Activated T-helper 2 cell treated with anti-CD3 and anti-CD28 coated beads, Interferon-gamma antibody, Interleukin-2, Interleukin-4, amounts not matched to agents 10 μg/mL and 5 μg/mL and 100 μg/mL, durations not matched to agents 14 hours and 24 hours and 36 hours (primary cell): Measurements from ENCODE around the gene DGKB. TPM values are rescaled to one million over a fixed set of nuclear protein-coding genes. Genes with fewer than 3 reads are reported as not detected.

Source experiments
- DNase-seq: peaks from one replicate; pipeline ENCODE4 v3.0.0; 2021; ENCODE audit warnings: low spot score
- H3K27ac Mint-ChIP-seq: one replicate; pipeline ENCODE4 v1.8.0; 2021; ENCODE audit warnings: mixed read lengths
- H3K27me3 Mint-ChIP-seq: one replicate; pipeline ENCODE4 v1.8.0; 2021; ENCODE audit warnings: low read depth, mixed read lengths
- H3K36me3 Mint-ChIP-seq: one replicate; pipeline ENCODE4 v1.8.0; 2021; ENCODE audit warnings: low read depth, mixed read lengths
- H3K4me1 Mint-ChIP-seq: one replicate; pipeline ENCODE4 v1.8.0; 2021; ENCODE audit warnings: low read depth, mixed read lengths
- H3K4me3 Mint-ChIP-seq: one replicate; pipeline ENCODE4 v1.8.0; 2021; ENCODE audit warnings: low read depth, mild to moderate bottlenecking, moderate library complexity, mixed read lengths
- H3K9me3 Mint-ChIP-seq: one replicate; pipeline ENCODE4 v1.8.0; 2021; ENCODE audit warnings: mixed read lengths
- intact Hi-C: fragments of 100-400 bp; cut with micrococcal nuclease; formaldehyde crosslinking; loops from one replicate; pipeline ENCODE4 v1.15.1; 2023
- total RNA-seq: library from RNA; stranded (reverse); gene quantifications from 2 replicates; pipeline ENCODE4 v1.2.3, GENCODE V29; 2022

The DGKB gene
- total RNA-seq, 1 donor from 2014 or later: not detected

GRCh38 chr7:14144538-14144937, 758.0 kb downstream of the DGKB start:
- Mint-ChIP-seq H3K9me3 (peaks cover 17% of the 10 kb centered on the region), H3K4me1 (no peaks in the 10 kb centered on the region), H3K27me3 (no peaks in the 10 kb centered on the region), H3K36me3 (no peaks in the 10 kb centered on the region), H3K4me3 (no peak overlapping the region), H3K27ac (no peak overlapping the region)
- DNase-seq: no peak
- intact Hi-C loops: no loop called here

GRCh38 chr7:14144109-14144508, 758.4 kb downstream of the DGKB start:
- no peaks in the 10 kb centered on the region for H3K36me3 Mint-ChIP-seq
- H3K4me1 Mint-ChIP-seq: no peaks in the 10 kb centered on the region
- H3K4me3 Mint-ChIP-seq: no peak overlapping the region
- DNase-seq: no peak
- H3K27ac Mint-ChIP-seq: no peak overlapping the region
- intact Hi-C loops: no loop called here
- no peaks in the 10 kb centered on the region for H3K27me3 Mint-ChIP-seq
- H3K9me3 Mint-ChIP-seq: peaks cover 18% of the 10 kb centered on the region

GRCh38 chr7:14137676-14138075, 764.9 kb downstream of the DGKB start:
- Mint-ChIP-seq H3K27me3 (no peaks in the 10 kb centered on the region), H3K4me1 (no peaks in the 10 kb centered on the region), H3K27ac (no peak overlapping the region), H3K4me3 (no peak overlapping the region), H3K36me3 (no peaks in the 10 kb centered on the region), H3K9me3 (peaks cover 13% of the 10 kb centered on the region)
- intact Hi-C loops: no loop called here
- no peak for DNase-seq

GRCh38 chr7:14133752-14134151, 768.8 kb downstream of the DGKB start:
- no peak for DNase-seq
- Mint-ChIP-seq H3K36me3 (no peaks in the 10 kb centered on the region), H3K4me1 (no peaks in the 10 kb centered on the region), H3K9me3 (peaks cover 6% of the 10 kb centered on the region), H3K27me3 (no peaks in the 10 kb centered on the region), H3K27ac (no peak overlapping the region), H3K4me3 (no peak overlapping the region)
- intact Hi-C loops: no loop called here

- intact Hi-C loops: no loop called here
- no peaks in the 10 kb centered on the region for H3K9me3 Mint-ChIP-seq
- DNase-seq: no peak
- no peak overlapping the region for H3K27ac Mint-ChIP-seq
- no peaks in the 10 kb centered on the region for H3K4me1 Mint-ChIP-seq
- no peaks in the 10 kb centered on the region for H3K27me3 Mint-ChIP-seq
- no peak overlapping the region for H3K4me3 Mint-ChIP-seq
- no peaks in the 10 kb centered on the region for H3K36me3 Mint-ChIP-seq
These were observed 776.6 kb downstream of the DGKB start for GRCh38 chr7:14125998-14126397.

GRCh38 chr7:14124716-14125115, 777.8 kb downstream of the DGKB start:
- no peaks in the 10 kb centered on the region for H3K27me3 Mint-ChIP-seq
- intact Hi-C loops: no loop called here
- H3K4me1 Mint-ChIP-seq: no peaks in the 10 kb centered on the region
- no peaks in the 10 kb centered on the region for H3K9me3 Mint-ChIP-seq
- no peak overlapping the region for H3K4me3 Mint-ChIP-seq
- no peak for DNase-seq
- no peak overlapping the region for H3K27ac Mint-ChIP-seq
- no peaks in the 10 kb centered on the region for H3K36me3 Mint-ChIP-seq

- H3K4me1 Mint-ChIP-seq: no peaks in the 10 kb centered on the region
- H3K4me3 Mint-ChIP-seq: no peak overlapping the region
- intact Hi-C loops: no loop called here
- no peak for DNase-seq
- H3K36me3 Mint-ChIP-seq: no peaks in the 10 kb centered on the region
- H3K27me3 Mint-ChIP-seq: no peaks in the 10 kb centered on the region
- H3K9me3 Mint-ChIP-seq: no peaks in the 10 kb centered on the region
- H3K27ac Mint-ChIP-seq: no peak overlapping the region
These were observed 778.6 kb downstream of the DGKB start for GRCh38 chr7:14123923-14124322.

- H3K4me3 Mint-ChIP-seq: no peak overlapping the region
- intact Hi-C loops: no loop called here
- no peaks in the 10 kb centered on the region for H3K27me3 Mint-ChIP-seq
- no peak for DNase-seq
- peaks cover 17% of the 10 kb centered on the region for H3K9me3 Mint-ChIP-seq
- no peak overlapping the region for H3K27ac Mint-ChIP-seq
- no peaks in the 10 kb centered on the region for H3K4me1 Mint-ChIP-seq
- H3K36me3 Mint-ChIP-seq: no peaks in the 10 kb centered on the region
These were observed 786.9 kb downstream of the DGKB start for GRCh38 chr7:14115701-14116100.

- H3K4me1 Mint-ChIP-seq: no peaks in the 10 kb centered on the region
- no peaks in the 10 kb centered on the region for H3K27me3 Mint-ChIP-seq
- no peak overlapping the region for H3K27ac Mint-ChIP-seq
- no peak overlapping the region for H3K4me3 Mint-ChIP-seq
- H3K9me3 Mint-ChIP-seq: peaks cover 15% of the 10 kb centered on the region
- DNase-seq: no peak
- H3K36me3 Mint-ChIP-seq: no peaks in the 10 kb centered on the region
- intact Hi-C loops: no loop called here
These were observed 797.7 kb downstream of the DGKB start for GRCh38 chr7:14104861-14105260.

GRCh38 chr7:14096159-14096558, 806.4 kb downstream of the DGKB start:
- intact Hi-C loops: no loop called here
- Mint-ChIP-seq H3K4me1 (no peaks in the 10 kb centered on the region), H3K27ac (no peak overlapping the region), H3K9me3 (peaks cover 22% of the 10 kb centered on the region), H3K27me3 (no peaks in the 10 kb centered on the region), H3K36me3 (no peaks in the 10 kb centered on the region), H3K4me3 (no peak overlapping the region)
- DNase-seq: no peak

- no peaks in the 10 kb centered on the region for H3K27me3 Mint-ChIP-seq
- no peak overlapping the region for H3K27ac Mint-ChIP-seq
- H3K9me3 Mint-ChIP-seq: peaks cover 17% of the 10 kb centered on the region
- DNase-seq: no peak
- intact Hi-C loops: no loop called here
- no peaks in the 10 kb centered on the region for H3K4me1 Mint-ChIP-seq
- H3K4me3 Mint-ChIP-seq: no peak overlapping the region
- H3K36me3 Mint-ChIP-seq: no peaks in the 10 kb centered on the region
These were observed 807.2 kb downstream of the DGKB start for GRCh38 chr7:14095233-14095950.
